Gastroesophageal sphincter (tissue), 3 donors: Measurements from ENCODE around the gene PSMC3.

Experiments used
- CTCF ChIP-seq, 4 experiments: fragments of 200-600 bp in 2 of 4; fragments of 450-650 bp in 2 of 4; sonication (generic) in 1 of 4; IDR thresholded peaks; one replicate each; pipeline ENCODE4 v1.5.1; 2017 to 2019; ENCODE audit warnings: antibody characterized with exemption in 4 of 4, mild to moderate bottlenecking in 2 of 4, moderate library complexity in 2 of 4
- POLR2A ChIP-seq, 2 donors: fragments of 450-650 bp; IDR thresholded peaks; one replicate each; pipeline ENCODE4 v1.6.1; 2017; ENCODE audit warnings: antibody characterized with exemption in 2 of 2, mild to moderate bottlenecking in 2 of 2, moderate library complexity in 1 of 2
- POLR2AphosphoS5 ChIP-seq: sonication (generic); formaldehyde crosslinking; IDR thresholded peaks from one replicate; pipeline ENCODE4 v1.6.1; 2017; ENCODE audit warnings: antibody characterized with exemption

- TF ChIP-seq POLR2AphosphoS5: no peak
- TF ChIP-seq CTCF (IDR thresholded peaks at IDR 0.05): no peak
- TF ChIP-seq POLR2A (IDR thresholded peaks at IDR 0.05): peak in 1 of 2 donors; percentile 16
These were observed 48.0 kb downstream of the PSMC3 start, which contains the start of gene SPI1 for GRCh38 chr11:47378010-47378835.
